GM12878 (cell line): ENCODE results near the gene GABPB2. TPM values are rescaled to one million over a fixed set of nuclear protein-coding genes. Genes with fewer than 3 reads are reported as not detected.

ENCODE experiments used
- POU2F2 ChIP-seq: IDR thresholded peaks from 3 replicates; pipeline ENCODE4 v1.6.1; 2011; ENCODE audit warnings: low read depth, mild to moderate bottlenecking, low read length, borderline replicate concordance
- ZBTB11 ChIP-seq: fragments of 450-650 bp; formaldehyde crosslinking; IDR thresholded peaks from 2 replicates; pipeline ENCODE4 v1.5.0; 2022; ENCODE audit warnings: mild to moderate bottlenecking, missing genetic modification characterization
- ZNF24 ChIP-seq: fragments of 450-650 bp; IDR thresholded peaks from 2 replicates; pipeline ENCODE4 v1.6.1; 2017; ENCODE audit warnings: antibody characterized with exemption, mild to moderate bottlenecking
- polyA plus RNA-seq, 11 experiments: library from polyadenylated mRNA; depleted of rRNA in 4 of 11; unstranded in 6 of 11; stranded (reverse) in 5 of 11; fragments of >200 nt; fragmentation: Nextera tagmentation in 4 of 11; fragmentation: Illumina TruSeq in 1 of 11; extraction: Ambion mirVana in 4 of 11; extraction: Trizol in 1 of 11; gene quantifications; 1 replicate in 1 of 11; 2 replicates in 10 of 11; pipeline versions ENCODE4 v1.2.1 to v1.2.3, GENCODE V29; 2011 to 2016; ENCODE audit warnings: inconsistent platforms in 2 of 11, missing spikeins in 2 of 11, low read depth in 1 of 11
- total RNA-seq, 4 experiments: library from RNA; depleted of rRNA in 3 of 4; stranded (reverse); fragments of >200 nt in 3 of 4; fragmentation: Illumina TruSeq in 1 of 4; extraction: Trizol in 1 of 4; gene quantifications; 2 replicates each; pipeline versions ENCODE4 v1.2.1 to v1.2.3, GENCODE V29; 2013 to 2021
- TF ChIP-seq, protein P1 (sequence below): fragments of 450-650 bp; IDR thresholded peaks from 2 replicates; pipeline ENCODE4 v1.6.1; 2017; ENCODE audit warnings: mild to moderate bottlenecking, moderate library complexity

GABPB2 gene
- total and polyA plus RNA-seq, 10 of the 15 experiments (the other 5 are each of a cell fraction or from before 2014, with no cell fraction given), result 2.3 to 10.5 (median 6.9) TPM

- TF ChIP-seq, protein P1, sequence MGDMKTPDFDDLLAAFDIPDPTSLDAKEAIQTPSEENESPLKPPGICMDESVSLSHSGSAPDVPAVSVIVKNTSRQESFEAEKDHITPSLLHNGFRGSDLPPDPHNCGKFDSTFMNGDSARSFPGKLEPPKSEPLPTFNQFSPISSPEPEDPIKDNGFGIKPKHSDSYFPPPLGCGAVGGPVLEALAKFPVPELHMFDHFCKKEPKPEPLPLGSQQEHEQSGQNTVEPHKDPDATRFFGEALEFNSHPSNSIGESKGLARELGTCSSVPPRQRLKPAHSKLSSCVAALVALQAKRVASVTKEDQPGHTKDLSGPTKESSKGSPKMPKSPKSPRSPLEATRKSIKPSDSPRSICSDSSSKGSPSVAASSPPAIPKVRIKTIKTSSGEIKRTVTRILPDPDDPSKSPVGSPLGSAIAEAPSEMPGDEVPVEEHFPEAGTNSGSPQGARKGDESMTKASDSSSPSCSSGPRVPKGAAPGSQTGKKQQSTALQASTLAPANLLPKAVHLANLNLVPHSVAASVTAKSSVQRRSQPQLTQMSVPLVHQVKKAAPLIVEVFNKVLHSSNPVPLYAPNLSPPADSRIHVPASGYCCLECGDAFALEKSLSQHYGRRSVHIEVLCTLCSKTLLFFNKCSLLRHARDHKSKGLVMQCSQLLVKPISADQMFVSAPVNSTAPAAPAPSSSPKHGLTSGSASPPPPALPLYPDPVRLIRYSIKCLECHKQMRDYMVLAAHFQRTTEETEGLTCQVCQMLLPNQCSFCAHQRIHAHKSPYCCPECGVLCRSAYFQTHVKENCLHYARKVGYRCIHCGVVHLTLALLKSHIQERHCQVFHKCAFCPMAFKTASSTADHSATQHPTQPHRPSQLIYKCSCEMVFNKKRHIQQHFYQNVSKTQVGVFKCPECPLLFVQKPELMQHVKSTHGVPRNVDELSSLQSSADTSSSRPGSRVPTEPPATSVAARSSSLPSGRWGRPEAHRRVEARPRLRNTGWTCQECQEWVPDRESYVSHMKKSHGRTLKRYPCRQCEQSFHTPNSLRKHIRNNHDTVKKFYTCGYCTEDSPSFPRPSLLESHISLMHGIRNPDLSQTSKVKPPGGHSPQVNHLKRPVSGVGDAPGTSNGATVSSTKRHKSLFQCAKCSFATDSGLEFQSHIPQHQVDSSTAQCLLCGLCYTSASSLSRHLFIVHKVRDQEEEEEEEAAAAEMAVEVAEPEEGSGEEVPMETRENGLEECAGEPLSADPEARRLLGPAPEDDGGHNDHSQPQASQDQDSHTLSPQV, result no peak
- TF ChIP-seq ZNF24 (no peak), POU2F2 (no peak), ZBTB11 (CRISPR knock-in tag) (no peak)
Measured at GRCh38 chr1:151072224-151072623, 1.7 kb downstream of the GABPB2 start (continued).
